LoVo (cell line): ENCODE results near the gene PCDHB1.
"Not testable (repeated sequence)": the region's sequence is repeated elsewhere in the genome, so short reads cannot be mapped to it uniquely, and the experiment has no call there.

Source experiments
- DNase-seq: peaks from one replicate; pipeline ENCODE4 v3.0.0-alpha.2; 2016; ENCODE audit warnings: low spot score

Gene PCDHB1

DNA sequence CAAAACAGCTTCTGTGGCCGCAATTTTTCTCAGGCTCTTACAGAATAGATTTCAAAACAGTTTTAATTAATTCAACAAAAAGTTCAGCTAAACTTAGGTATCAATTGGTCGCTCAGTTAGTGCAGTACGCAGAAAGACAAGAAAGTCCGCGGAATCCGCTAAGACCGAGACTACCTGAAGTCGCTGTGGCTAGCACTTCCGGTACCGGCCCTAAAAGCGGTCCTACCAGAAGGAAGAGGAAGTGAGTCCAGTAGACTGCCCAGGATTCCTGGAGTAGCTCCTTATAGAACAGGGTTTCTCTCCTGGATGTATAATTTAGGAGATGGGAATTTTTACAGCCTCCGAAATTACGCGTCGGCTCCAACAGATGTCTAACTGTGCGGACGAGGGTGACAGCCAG lies 26.7 kb downstream of the PCDHB1 start:
- DNase-seq = no peak

DNA sequence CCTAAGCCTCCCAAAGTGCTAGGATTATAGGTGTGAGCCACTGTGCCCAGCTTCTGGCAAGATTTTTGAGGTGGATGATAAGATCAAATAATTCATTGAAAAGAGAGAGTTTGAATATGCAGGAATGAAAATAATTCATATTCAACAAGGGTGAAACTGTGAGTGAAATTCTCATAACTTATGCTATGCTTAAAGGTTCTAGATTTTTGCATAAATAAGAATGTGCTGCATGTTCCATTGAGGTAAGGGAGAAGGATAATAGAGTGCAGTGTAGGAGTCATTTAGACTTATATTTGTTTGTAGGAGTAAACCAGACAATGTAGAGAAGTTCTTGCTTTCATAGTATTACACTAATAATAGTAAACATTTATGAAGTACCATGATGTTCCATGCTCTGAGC lies 31.1 kb downstream of the PCDHB1 start:
- DNase-seq = no peak

DNA sequence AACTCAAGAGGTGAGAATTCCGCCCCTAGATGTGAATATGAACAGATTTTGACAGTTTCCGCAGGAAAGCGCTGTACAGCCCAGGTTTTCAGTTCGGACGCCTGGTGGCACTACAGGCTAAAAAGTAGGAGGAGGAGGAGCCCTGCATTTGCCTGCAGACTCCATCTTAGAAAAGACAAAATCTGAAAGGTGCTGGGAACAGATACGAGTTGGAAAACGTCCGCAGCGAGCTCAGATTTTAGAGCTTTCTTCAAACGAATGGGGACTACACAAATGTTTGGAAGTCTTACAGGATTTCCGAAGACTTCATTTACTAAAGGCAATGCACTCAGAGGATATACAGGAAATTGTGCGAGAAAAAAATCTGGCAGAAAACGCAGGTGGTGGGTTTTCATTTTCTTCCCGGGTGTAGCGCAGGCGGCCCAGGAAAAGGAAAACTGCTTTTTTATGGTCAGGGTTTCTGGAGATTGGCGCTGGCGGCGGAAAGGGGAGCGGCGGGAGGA lies 33.4 kb downstream of the PCDHB1 start:
- peak; percentile 2 for DNase-seq

DNA sequence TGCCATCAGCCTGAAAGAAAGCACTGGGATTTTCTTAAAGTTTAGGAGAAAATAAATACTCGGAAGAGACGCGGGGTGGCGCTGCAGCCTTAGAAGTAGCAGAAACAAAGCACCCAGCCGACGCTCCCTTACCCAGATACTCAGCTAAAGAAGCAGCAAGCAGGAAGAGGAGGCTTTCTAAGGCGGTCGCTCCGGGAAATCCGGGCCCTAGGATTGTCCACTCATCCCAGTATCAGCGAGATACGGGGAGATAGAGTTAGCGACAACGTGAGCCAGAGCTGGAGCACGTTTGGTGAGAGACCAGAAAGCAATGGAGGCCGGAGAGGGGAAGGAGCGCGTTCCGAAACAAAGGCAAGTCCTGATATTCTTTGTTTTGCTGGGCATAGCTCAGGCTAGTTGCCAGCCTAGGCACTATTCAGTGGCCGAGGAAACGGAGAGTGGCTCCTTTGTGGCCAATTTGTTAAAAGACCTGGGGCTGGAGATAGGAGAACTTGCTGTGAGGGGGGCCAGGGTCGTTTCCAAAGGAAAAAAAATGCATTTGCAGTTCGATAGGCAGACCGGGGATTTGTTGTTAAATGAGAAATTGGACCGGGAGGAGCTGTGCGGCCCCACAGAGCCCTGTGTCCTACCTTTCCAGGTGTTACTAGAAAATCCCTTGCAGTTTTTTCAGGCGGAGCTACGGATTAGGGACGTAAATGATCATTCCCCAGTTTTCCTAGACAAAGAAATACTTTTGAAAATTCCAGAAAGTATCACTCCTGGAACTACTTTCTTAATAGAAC lies 43.5 kb downstream of the PCDHB1 start, which contains the start of gene PCDHB2:
TSS of gene PCDHB2 (plus strand) at position 135 of the 782 bp plus-strand sequence. CDS start at position 311, 176 bp downstream.
- no peak for DNase-seq

DNA sequence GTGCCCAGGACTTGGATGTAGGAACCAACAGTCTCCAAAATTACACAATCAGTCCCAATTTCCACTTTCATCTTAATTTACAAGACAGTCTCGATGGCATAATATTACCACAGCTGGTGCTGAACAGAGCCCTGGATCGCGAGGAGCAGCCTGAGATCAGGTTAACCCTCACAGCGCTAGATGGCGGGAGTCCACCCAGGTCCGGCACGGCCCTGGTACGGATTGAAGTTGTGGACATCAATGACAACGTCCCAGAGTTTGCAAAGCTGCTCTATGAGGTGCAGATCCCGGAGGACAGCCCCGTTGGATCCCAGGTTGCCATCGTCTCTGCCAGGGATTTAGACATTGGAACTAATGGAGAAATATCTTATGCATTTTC lies 44.1 kb downstream of the PCDHB1 start:
- no peak for DNase-seq

DNA sequence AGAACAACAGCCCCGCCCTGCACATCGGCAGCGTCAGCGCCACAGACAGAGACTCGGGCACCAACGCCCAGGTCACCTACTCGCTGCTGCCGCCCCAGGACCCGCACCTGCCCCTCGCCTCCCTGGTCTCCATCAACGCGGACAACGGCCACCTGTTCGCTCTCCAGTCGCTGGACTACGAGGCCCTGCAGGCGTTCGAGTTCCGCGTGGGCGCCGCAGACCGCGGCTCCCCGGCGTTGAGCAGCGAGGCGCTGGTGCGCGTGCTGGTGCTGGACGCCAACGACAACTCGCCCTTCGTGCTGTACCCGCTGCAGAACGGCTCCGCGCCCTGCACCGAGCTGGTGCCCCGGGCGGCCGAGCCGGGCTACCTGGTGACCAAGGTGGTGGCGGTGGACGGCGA lies 45.0 kb downstream of the PCDHB1 start:
- DNase-seq = not testable (repeated sequence)

DNA sequence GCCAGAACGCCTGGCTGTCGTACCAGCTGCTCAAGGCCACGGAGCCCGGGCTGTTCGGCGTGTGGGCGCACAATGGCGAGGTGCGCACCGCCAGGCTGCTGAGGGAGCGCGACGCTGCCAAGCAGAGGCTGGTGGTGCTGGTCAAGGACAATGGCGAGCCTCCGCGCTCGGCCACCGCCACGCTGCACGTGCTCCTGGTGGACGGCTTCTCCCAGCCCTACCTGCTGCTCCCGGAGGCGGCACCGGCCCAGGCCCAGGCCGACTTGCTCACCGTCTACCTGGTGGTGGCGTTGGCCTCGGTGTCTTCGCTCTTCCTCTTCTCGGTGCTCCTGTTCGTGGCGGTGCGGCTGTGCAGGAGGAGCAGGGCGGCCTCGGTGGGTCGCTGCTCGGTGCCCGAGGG lies 45.4 kb downstream of the PCDHB1 start:
- not testable (repeated sequence) for DNase-seq

DNA sequence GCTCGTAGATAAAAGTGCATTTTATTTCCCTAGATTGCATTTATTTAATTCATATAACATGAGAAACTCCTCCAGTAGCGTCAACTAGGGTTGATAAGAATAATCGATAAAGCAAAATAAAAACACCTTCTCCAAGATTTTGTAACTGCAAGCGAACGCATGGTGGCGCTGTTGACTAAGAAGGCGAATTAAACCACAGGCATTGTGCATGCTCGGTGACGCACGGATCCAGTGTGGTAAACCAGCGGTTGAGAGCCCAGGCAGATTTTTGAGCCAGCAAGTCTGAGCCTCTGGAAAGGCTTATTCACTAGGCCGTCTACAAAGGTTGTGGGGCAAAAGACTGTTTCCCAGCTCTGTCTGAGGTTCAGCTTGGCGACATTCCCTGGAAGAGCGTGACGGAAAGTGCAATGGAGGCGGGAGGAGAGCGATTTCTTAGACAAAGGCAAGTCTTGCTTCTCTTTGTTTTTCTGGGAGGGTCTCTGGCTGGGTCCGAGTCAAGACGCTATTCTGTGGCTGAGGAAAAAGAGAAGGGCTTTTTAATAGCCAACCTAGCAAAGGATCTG lies 49.1 kb downstream of the PCDHB1 start, which contains the start of gene PCDHB3:
TSS of gene PCDHB3 (plus strand) at position 231 of the 563 bp plus-strand sequence. CDS start at position 408, 177 bp downstream.
- DNase-seq = peak; percentile 25

DNA sequence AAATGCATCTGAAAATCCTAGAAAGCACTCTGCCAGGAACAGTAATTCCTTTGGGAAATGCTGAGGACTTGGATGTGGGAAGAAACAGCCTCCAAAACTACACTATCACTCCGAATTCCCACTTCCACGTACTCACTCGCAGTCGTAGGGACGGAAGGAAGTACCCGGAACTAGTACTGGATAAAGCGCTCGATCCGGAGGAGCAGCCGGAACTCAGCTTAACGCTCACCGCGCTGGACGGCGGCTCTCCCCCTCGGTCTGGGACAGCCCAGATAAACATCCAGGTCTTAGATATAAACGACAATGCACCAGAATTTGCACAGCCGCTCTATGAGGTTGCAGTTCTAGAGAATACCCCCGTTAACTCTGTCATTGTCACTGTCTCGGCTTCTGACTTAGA lies 49.9 kb downstream of the PCDHB1 start:
- DNase-seq = no peak

DNA sequence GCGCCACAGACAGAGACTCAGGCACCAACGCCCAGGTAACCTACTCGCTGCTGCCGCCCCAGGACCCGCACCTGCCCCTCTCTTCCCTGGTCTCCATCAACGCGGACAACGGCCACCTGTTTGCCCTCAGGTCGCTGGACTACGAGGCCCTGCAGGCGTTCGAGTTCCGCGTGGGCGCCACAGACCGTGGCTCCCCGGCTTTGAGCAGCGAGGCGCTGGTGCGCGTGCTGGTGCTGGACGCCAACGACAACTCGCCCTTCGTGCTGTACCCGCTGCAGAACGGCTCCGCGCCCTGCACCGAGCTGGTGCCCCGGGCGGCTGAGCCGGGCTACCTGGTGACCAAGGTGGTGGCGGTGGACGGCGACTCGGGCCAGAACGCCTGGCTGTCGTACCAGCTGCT lies 50.9 kb downstream of the PCDHB1 start:
- DNase-seq = not testable (repeated sequence)

DNA sequence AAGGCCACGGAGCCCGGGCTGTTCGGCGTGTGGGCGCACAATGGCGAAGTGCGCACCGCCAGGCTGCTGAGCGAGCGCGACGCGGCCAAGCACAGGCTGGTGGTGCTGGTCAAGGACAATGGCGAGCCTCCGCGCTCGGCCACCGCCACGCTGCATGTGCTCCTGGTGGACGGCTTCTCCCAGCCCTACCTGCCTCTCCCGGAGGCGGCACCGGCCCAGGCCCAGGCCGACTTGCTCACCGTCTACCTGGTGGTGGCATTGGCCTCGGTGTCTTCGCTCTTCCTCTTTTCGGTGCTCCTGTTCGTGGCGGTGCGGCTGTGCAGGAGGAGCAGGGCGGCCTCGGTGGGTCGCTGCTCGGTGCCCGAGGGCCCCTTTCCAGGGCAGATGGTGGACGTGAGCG lies 51.3 kb downstream of the PCDHB1 start:
- not testable (repeated sequence) for DNase-seq

DNA sequence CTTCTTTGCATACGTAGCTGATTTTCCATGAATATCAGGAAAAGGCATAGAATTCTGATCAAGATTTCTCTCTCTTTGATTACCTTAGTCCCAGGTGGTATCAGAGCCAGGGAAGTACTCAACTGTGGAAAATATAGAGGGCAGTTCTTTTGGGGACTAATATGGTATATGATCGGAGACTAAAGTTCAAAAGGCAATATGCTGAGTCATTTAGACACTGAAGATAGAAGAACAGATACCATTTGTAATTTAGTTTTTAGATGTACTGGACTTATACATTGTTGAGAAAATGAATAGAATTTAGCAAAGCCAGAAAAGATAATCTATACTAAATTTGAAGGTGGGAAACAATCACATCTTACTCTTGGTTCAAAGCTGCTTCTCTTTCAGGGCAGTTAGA lies 54.2 kb downstream of the PCDHB1 start:
- no peak for DNase-seq
